Hepatocyte (in vitro differentiated cells): ENCODE results near the gene ARL15. TPM values are rescaled to one million over a fixed set of nuclear protein-coding genes. Genes with fewer than 3 reads are reported as not detected.

Experiments
- DNase-seq: peaks from one replicate; pipeline ENCODE4 v3.0.0-alpha.2; 2016; ENCODE audit warnings: low spot score
- H2AFZ ChIP-seq: fragments of 200-600 bp; sonication (generic); 2 replicates; pipeline ENCODE4 v1.6.0; 2016; ENCODE audit warnings: antibody characterized with exemption, mild to moderate bottlenecking
- H3K27ac ChIP-seq: fragments of 200-600 bp; sonication (generic); 2 replicates; pipeline ENCODE4 v1.5.1; 2016; ENCODE audit warnings: mild to moderate bottlenecking
- H3K27me3 ChIP-seq: fragments of 200-600 bp; sonication (generic); 2 replicates; pipeline ENCODE4 v1.6.1; 2016
- H3K36me3 ChIP-seq: fragments of 200-600 bp; sonication (generic); replicated peaks from 2 replicates; pipeline ENCODE4 v1.5.1; 2016; ENCODE audit warnings: low read depth; ENCODE audit not compliant: insufficient read depth
- H3K4me1 ChIP-seq: fragments of 200-600 bp; sonication (generic); 2 replicates; pipeline ENCODE4 v1.5.1; 2016; ENCODE audit warnings: mild to moderate bottlenecking, moderate library complexity; ENCODE audit not compliant: insufficient read depth
- H3K4me2 ChIP-seq: fragments of 200-600 bp; sonication (generic); 2 replicates; pipeline ENCODE4 v1.6.0; 2016
- H3K4me3 ChIP-seq: fragments of 200-600 bp; sonication (generic); 2 replicates; pipeline ENCODE4 v1.5.1; 2016; ENCODE audit warnings: mild to moderate bottlenecking
- H3K79me2 ChIP-seq: fragments of 200-600 bp; sonication (generic); 2 replicates; pipeline ENCODE4 v1.6.0; 2017; ENCODE audit warnings: mild to moderate bottlenecking
- H3K9me2 ChIP-seq: fragments of 200-600 bp; sonication (generic); replicated peaks from 2 replicates; pipeline ENCODE4 v1.6.0; 2017; ENCODE audit warnings: mild to moderate bottlenecking; ENCODE audit not compliant: insufficient read depth
- H3K9me3 ChIP-seq: fragments of 200-600 bp; sonication (generic); 2 replicates; pipeline ENCODE4 v1.5.1; 2016; ENCODE audit warnings: low read depth, mild to moderate bottlenecking
- H4K20me1 ChIP-seq: fragments of 200-600 bp; sonication (generic); 2 replicates; pipeline ENCODE4 v1.6.0; 2016; ENCODE audit warnings: mild to moderate bottlenecking; ENCODE audit not compliant: insufficient read depth, poor library complexity, severe bottlenecking
- CTCF ChIP-seq: fragments of 200-600 bp; sonication (generic); IDR thresholded peaks from 2 replicates; pipeline ENCODE4 v1.5.1; 2016; ENCODE audit warnings: antibody characterized with exemption, mild to moderate bottlenecking; ENCODE audit not compliant: poor library complexity
- EZH2 ChIP-seq: fragments of 200-600 bp; sonication (generic); IDR thresholded peaks from 2 replicates; pipeline ENCODE4 v1.6.1; 2016; ENCODE audit warnings: antibody characterized with exemption, mild to moderate bottlenecking, borderline replicate concordance
- EZH2phosphoT487 ChIP-seq: fragments of 200-600 bp; sonication (generic); IDR thresholded peaks from one replicate; pipeline ENCODE4 v1.6.1; 2018; ENCODE audit warnings: antibody characterized with exemption, mild to moderate bottlenecking, low read depth, moderate library complexity; ENCODE audit not compliant: unreplicated experiment, severe bottlenecking
- WGBS: methylation state at CpG from one replicate; pipeline ENCODE4 v1.1.6; 2016; ENCODE audit warnings: low lambda C conversion rate; ENCODE audit errors: missing lambda C conversion rate; 5-methylcytosine and 5-hydroxymethylcytosine counted together
- polyA plus RNA-seq: library from polyadenylated mRNA; unstranded; fragments of >200 nt; fragmentation: Nextera tagmentation; extraction: Ambion mirVana; gene quantifications from 2 replicates; pipeline ENCODE4 v1.2.1, GENCODE V29; 2016
- total RNA-seq: library from RNA; depleted of rRNA; stranded (reverse); fragments of >200 nt; gene quantifications from 2 replicates; pipeline ENCODE4 v1.2.3, GENCODE V29; 2014

ARL15 gene
- total and polyA plus RNA-seq, 2 experiments from 2014 or later, result 13.3 to 66.3 TPM

- Histone ChIP-seq H3K27me3 (no peaks in the 10 kb centered on the region), H3K4me2 (no peak overlapping the region), H3K36me3 (no peaks in the 10 kb centered on the region), H4K20me1 (no peaks in the 10 kb centered on the region), H3K27ac (no peak overlapping the region), H2AFZ (no peak overlapping the region), H3K79me2 (no peaks in the 10 kb centered on the region), H3K4me3 (no peak overlapping the region), H3K9me2 (no peaks in the 10 kb centered on the region), H3K9me3 (no peaks in the 10 kb centered on the region), H3K4me1 (no peaks in the 10 kb centered on the region)
- WGBS, result 67% methylated on average over 2 of the region's 2 CpGs
- no peak for DNase-seq
- TF ChIP-seq EZH2, result no peak
- no peak for TF ChIP-seq CTCF
- no peak for TF ChIP-seq EZH2phosphoT487
These were observed 144.7 kb downstream of the ARL15 start for GRCh38 chr5:54165687-54166086.

- H3K36me3 ChIP-seq, result no peaks in the 10 kb centered on the region
- no peaks in the 10 kb centered on the region for H4K20me1 ChIP-seq
- no peak overlapping the region for H2AFZ ChIP-seq
- no peak overlapping the region for H3K27ac ChIP-seq
- 98% methylated on average over 3 of the region's 3 CpGs for WGBS
- H3K27me3 ChIP-seq, result no peaks in the 10 kb centered on the region
- TF ChIP-seq EZH2phosphoT487, result no peak
- no peaks in the 10 kb centered on the region for H3K9me2 ChIP-seq
- H3K4me3 ChIP-seq, result no peak overlapping the region
- H3K4me2 ChIP-seq, result no peak overlapping the region
- no peaks in the 10 kb centered on the region for H3K4me1 ChIP-seq
- no peaks in the 10 kb centered on the region for H3K79me2 ChIP-seq
- no peaks in the 10 kb centered on the region for H3K9me3 ChIP-seq
- DNase-seq, result no peak
These were observed 148.2 kb downstream of the ARL15 start for GRCh38 chr5:54162184-54162583.

GRCh38 chr5:54160329-54160728, 150.0 kb downstream of the ARL15 start:
- Histone ChIP-seq H2AFZ (no peak overlapping the region), H3K27me3 (no peaks in the 10 kb centered on the region), H3K4me1 (no peaks in the 10 kb centered on the region), H3K36me3 (no peaks in the 10 kb centered on the region), H3K79me2 (no peaks in the 10 kb centered on the region), H3K9me2 (no peaks in the 10 kb centered on the region), H3K4me2 (no peak overlapping the region), H3K27ac (no peak overlapping the region), H3K4me3 (no peak overlapping the region), H3K9me3 (no peaks in the 10 kb centered on the region), H4K20me1 (no peaks in the 10 kb centered on the region)
- no peak for TF ChIP-seq EZH2
- no peak for TF ChIP-seq EZH2phosphoT487
- TF ChIP-seq CTCF, result no peak
- DNase-seq, result no peak

- Histone ChIP-seq H3K4me2 (no peak overlapping the region), H3K79me2 (no peaks in the 10 kb centered on the region), H3K9me3 (no peaks in the 10 kb centered on the region), H4K20me1 (no peaks in the 10 kb centered on the region), H3K36me3 (no peaks in the 10 kb centered on the region), H3K27me3 (no peaks in the 10 kb centered on the region), H3K9me2 (no peaks in the 10 kb centered on the region), H3K4me3 (no peak overlapping the region), H3K4me1 (no peaks in the 10 kb centered on the region), H2AFZ (no peak overlapping the region), H3K27ac (no peak overlapping the region)
- no peak for DNase-seq
- no peak for TF ChIP-seq EZH2
- WGBS, result 53% methylated on average over 2 of the region's 2 CpGs
These were observed 150.5 kb downstream of the ARL15 start for GRCh38 chr5:54159893-54160195.
